Activated T-helper 9 cell treated with anti-CD3 and anti-CD28 coated beads, Interleukin-2, amount 50 U/mL, for 16 hours (primary cell): ENCODE measurements around the gene LRRTM3.

Source experiments
- DNase-seq: peaks from one replicate; pipeline ENCODE4 v3.0.0-alpha.2; 2020; ENCODE audit warnings: low read depth

Gene LRRTM3

DNA sequence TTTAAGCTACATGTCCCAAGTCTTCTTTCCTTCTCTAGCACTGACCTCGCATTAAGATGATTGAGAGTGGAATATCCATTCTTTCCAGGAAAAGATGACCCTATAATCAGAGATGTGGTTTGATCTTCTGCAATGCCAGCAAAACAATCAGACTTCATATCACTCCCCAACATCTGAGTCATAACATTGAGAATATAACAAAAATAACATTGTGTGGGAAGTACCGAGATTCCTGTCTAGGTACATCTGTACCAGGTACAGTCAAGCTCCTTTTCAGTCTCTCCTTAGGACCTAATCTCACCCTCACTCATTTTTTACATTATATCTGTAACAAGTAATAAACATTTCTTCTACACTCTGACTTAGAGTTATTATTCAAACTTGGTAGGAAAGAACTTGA, 201.6 kb downstream of the LRRTM3 start:
- no peak for DNase-seq

DNA sequence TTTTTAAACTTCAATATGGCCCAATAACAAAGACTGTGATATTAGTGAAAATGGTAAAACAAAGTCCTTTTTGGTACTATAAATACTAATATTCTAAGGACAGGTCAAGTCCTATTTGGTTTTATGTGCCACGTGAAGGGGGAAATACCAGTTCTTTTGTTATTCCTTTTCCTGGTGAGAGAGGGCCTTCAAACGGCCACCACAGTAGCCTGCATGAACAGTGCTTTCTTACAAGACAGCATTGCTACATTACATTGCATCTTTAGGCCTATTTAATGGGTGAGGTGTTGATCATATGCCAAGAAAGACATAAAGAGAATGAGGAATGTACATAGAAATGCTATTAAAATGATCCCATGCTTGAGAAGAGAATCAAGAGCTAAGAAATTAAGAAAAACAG, 214.8 kb downstream of the LRRTM3 start:
- no peak for DNase-seq

DNA sequence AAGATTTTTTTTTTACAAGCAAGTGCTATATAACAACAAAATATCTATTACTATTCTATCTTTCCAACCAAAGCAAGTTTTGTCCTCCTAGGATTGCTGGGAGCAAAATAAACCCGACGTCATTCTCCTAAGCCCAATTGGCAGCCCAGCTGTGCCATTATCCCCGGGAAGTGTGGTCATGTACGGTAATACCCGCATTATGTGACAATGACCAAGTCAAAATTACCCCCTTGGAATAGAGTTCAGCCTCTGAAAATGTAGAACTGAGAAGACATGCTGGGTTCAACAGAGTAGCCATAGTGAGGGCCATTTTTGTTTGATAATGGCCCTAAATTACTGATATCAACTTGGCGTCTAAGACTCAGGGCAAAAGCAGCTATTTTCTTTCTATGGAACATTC, 215.5 kb downstream of the LRRTM3 start:
- no peak for DNase-seq

DNA sequence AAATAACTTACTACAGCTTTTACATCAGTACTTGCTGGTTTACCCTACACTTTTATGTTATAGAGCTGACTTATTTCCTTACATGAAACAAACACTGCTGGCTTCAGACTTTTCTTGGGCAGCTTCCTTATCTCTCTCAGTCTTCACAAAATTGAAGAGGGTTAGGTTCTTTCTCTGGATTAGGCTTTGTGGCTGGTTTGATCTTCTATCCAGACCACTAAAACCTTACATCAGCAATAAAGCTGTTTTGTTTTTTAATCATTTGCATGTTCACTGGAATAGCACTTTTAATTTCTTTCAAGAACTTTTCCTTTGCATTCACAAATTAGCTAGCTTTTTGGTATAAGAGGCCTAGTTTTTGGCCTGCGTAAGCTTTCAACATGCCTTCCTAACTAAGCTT, 218.7 kb downstream of the LRRTM3 start:
- no peak for DNase-seq
